Measurements from ENCODE around the gene GABPB2. TPM values are rescaled to one million over a fixed set of nuclear protein-coding genes. Genes with fewer than 3 reads are reported as not detected.

Gene GABPB2
- total and polyA plus RNA-seq, 2 experiments from 2014 or later = 1.1 to 2.6 TPM

- H3K27me3 Mint-ChIP-seq (ENCODE audit: insufficient read depth, low read depth, poor library complexity) = peaks cover 9% of the 10 kb centered on the region
- peak overlapping the region; percentile 45; the same call in 1 of the 2 replicates for H2AFZ ChIP-seq
- ATAC-seq = no peak
Observed at GRCh38 chr1:151164732-151165280, 94.2 kb downstream of the GABPB2 start.

More at GRCh38 chr1:151164732-151165280, 94.2 kb downstream of the GABPB2 start:
- H3K79me2 ChIP-seq (replicated peaks; ENCODE audit: insufficient read depth) = peaks cover 8% of the 10 kb centered on the region
- peak overlapping the region; percentile 55 for H3K27ac ChIP-seq (ENCODE audit: low read depth)
- H3K9me3 Mint-ChIP-seq = peaks cover 3% of the 10 kb centered on the region; the same call in 1 of the 3 replicates
- H3F3A ChIP-seq (replicated peaks; ENCODE audit: low read depth) = 0 out of 2 replicates have a peak, but pooled peaks cover 5% of the 10 kb centered on the region
- H3K27ac Mint-ChIP-seq = no peak overlapping the region
- H3K27me3 ChIP-seq (ENCODE audit: insufficient read depth) = no peaks in the 10 kb centered on the region
- H3K4me1 Mint-ChIP-seq = peaks cover 13% of the 10 kb centered on the region
- TF ChIP-seq EZH2phosphoT487 (IDR thresholded peaks at IDR 0.05; ENCODE audit: unreplicated experiment) (no peak), EZH2 (IDR thresholded peaks at IDR 0.05; ENCODE audit: low read depth, unreplicated experiment) (no peak), NANOG (IDR thresholded peaks at IDR 0.05; ENCODE audit: borderline replicate concordance) (no peak), ZNF462 (CRISPR knock-in tag; IDR thresholded peaks at IDR 0.05) (no peak), STAT1 (IDR thresholded peaks at IDR 0.05; ENCODE audit: unreplicated experiment) (no peak), CREB1 (CRISPR knock-in tag; IDR thresholded peaks at IDR 0.05; ENCODE audit: low read depth) (no peak), ZNF331 (CRISPR knock-in tag; IDR thresholded peaks at IDR 0.05; ENCODE audit: low read depth) (no peak), CTCF (conservative IDR thresholded peaks at IDR 0.05; ENCODE audit: low read depth in 2 of 2) (no peak), POLR2AphosphoS5 (IDR thresholded peaks at IDR 0.05; ENCODE audit: low read depth) (no peak), ZNF114 (CRISPR knock-in tag; IDR thresholded peaks at IDR 0.05) (no peak), REST (IDR thresholded peaks at IDR 0.05; ENCODE audit: unreplicated experiment) (no peak)
- no peaks in the 10 kb centered on the region for H3K9me2 ChIP-seq (ENCODE audit: insufficient read depth)
- peak overlapping the region; percentile 97 for H3K4me3 Mint-ChIP-seq
- peaks cover 38% of the 10 kb centered on the region for H3K36me3 Mint-ChIP-seq (ENCODE audit: low read depth)
- peaks cover 12% of the 10 kb centered on the region for H3K4me1 ChIP-seq (ENCODE audit: insufficient read depth)
- no peaks in the 10 kb centered on the region for H4K20me1 ChIP-seq (replicated peaks; ENCODE audit: insufficient read depth)
- no peak for DNase-seq (ENCODE audit: low spot score)
- H3K4me2 ChIP-seq = peak overlapping the region; percentile 71
- H3K4me3 ChIP-seq = peak overlapping the region; percentile 66
- H3K36me3 ChIP-seq (ENCODE audit: insufficient read depth) = peaks cover 9% of the 10 kb centered on the region; the same call in 1 of the 2 replicates

Data from GM23338 (cell line).